ENCODE measurements around the gene PAXX. TPM values are rescaled to one million over a fixed set of nuclear protein-coding genes. Genes with fewer than 3 reads are reported as not detected.

The PAXX gene
- total RNA-seq, 1 experiment from 2014 or later: 68.0 TPM

GRCh38 chr9:136952876-136953770, 39.1 kb upstream of the PAXX start:
- DNase-seq (ENCODE audit: low read depth): no peak

- DNase-seq (ENCODE audit: low read depth): no peak
These were observed 38.4 kb upstream of the PAXX start for GRCh38 chr9:136953771-136954269.

GRCh38 chr9:136954270-136955083, 37.7 kb upstream of the PAXX start:
- no peak for DNase-seq (ENCODE audit: low read depth)

- DNase-seq (ENCODE audit: low read depth): no peak
These were observed 36.9 kb upstream of the PAXX start for GRCh38 chr9:136955202-136955942.

- no peak for DNase-seq (ENCODE audit: low read depth)
These were observed 36.3 kb upstream of the PAXX start for GRCh38 chr9:136955943-136956335.

GRCh38 chr9:136956604-136957003, 35.6 kb upstream of the PAXX start:
- no peak for DNase-seq (ENCODE audit: low read depth)

- no peak for DNase-seq (ENCODE audit: low read depth)
These were observed 34.8 kb upstream of the PAXX start for GRCh38 chr9:136957461-136957860.

GRCh38 chr9:136957901-136958300, 34.3 kb upstream of the PAXX start:
- no peak for DNase-seq (ENCODE audit: low read depth)

GRCh38 chr9:136958473-136958872, 33.7 kb upstream of the PAXX start:
- DNase-seq (ENCODE audit: low read depth): no peak

GRCh38 chr9:136958898-136959850, 33.0 kb upstream of the PAXX start:
- DNase-seq (ENCODE audit: low read depth): no peak

- no peak for DNase-seq (ENCODE audit: low read depth)
These were observed 31.8 kb upstream of the PAXX start for GRCh38 chr9:136960212-136960937.

- DNase-seq (ENCODE audit: low read depth): no peak
These were observed 31.3 kb upstream of the PAXX start for GRCh38 chr9:136960938-136961275.

- no peak for DNase-seq (ENCODE audit: low read depth)
These were observed 30.8 kb upstream of the PAXX start for GRCh38 chr9:136961279-136962065.

- DNase-seq (ENCODE audit: low read depth): no peak
These were observed 30.1 kb upstream of the PAXX start for GRCh38 chr9:136962163-136962562.

- DNase-seq (ENCODE audit: low read depth): no peak
These were observed 29.4 kb upstream of the PAXX start for GRCh38 chr9:136962701-136963248.

- no peak for DNase-seq (ENCODE audit: low read depth)
These were observed 28.9 kb upstream of the PAXX start for GRCh38 chr9:136963341-136963740.

GRCh38 chr9:136963751-136964150, 28.5 kb upstream of the PAXX start:
- DNase-seq (ENCODE audit: low read depth): no peak

GRCh38 chr9:136964171-136964689, 28.0 kb upstream of the PAXX start:
- DNase-seq (ENCODE audit: low read depth): no peak
